HCT116 (cell line): ENCODE data around the gene PELI3.

Source experiments
- CEBPB ChIP-seq: IDR thresholded peaks from 2 replicates; pipeline ENCODE4 v1.6.1; 2012; ENCODE audit warnings: low read depth
- CTCF ChIP-seq, 3 experiments: fragments of 200-600 bp in 1 of 3; sonication (generic) in 1 of 3; IDR thresholded peaks in 2 of 3; conservative IDR thresholded peaks in 1 of 3; 2 replicates each; pipeline ENCODE4 v1.5.1; 2012 to 2017; ENCODE audit warnings: low read depth in 2 of 3, low read length in 2 of 3, antibody characterized with exemption in 1 of 3, borderline replicate concordance in 1 of 3, control low read depth in 1 of 3, mild to moderate bottlenecking in 1 of 3, mixed read lengths in 1 of 3, mixed run types in 1 of 3, moderate library complexity in 1 of 3; ENCODE audit not compliant: insufficient read depth in 1 of 3
- EZH2 ChIP-seq: fragments of 200-600 bp; sonication (generic); IDR thresholded peaks from 2 replicates; pipeline ENCODE4 v1.6.1; 2017; ENCODE audit warnings: antibody characterized with exemption, mixed run types
- EZH2phosphoT487 ChIP-seq: fragments of 200-600 bp; IDR thresholded peaks from 2 replicates; pipeline ENCODE4 v1.6.1; 2018; ENCODE audit warnings: antibody characterized with exemption, borderline replicate concordance
- JUND ChIP-seq: IDR thresholded peaks from 2 replicates; pipeline ENCODE4 v1.6.1; 2012
- MAX ChIP-seq: IDR thresholded peaks from 2 replicates; pipeline ENCODE4 v1.6.1; 2012
- POLR2A ChIP-seq: IDR thresholded peaks from 2 replicates; pipeline ENCODE4 v1.7.0; 2011; ENCODE audit warnings: borderline replicate concordance; ENCODE audit not compliant: insufficient read depth, insufficient read length; ENCODE audit errors: extremely low read depth
- POLR2AphosphoS5 ChIP-seq: IDR thresholded peaks from 2 replicates; pipeline ENCODE4 v1.6.1; 2011; ENCODE audit warnings: mild to moderate bottlenecking, low read depth, low read length, moderate library complexity
- RAD21 ChIP-seq: IDR thresholded peaks from 2 replicates; pipeline ENCODE4 v1.6.1; 2012; ENCODE audit warnings: low read depth, mild to moderate bottlenecking
- SIN3A ChIP-seq: IDR thresholded peaks from 2 replicates; pipeline ENCODE4 v1.6.1; 2012; ENCODE audit warnings: low read depth
- SP1 ChIP-seq: IDR thresholded peaks from 2 replicates; pipeline ENCODE4 v1.6.1; 2012; ENCODE audit warnings: low read depth
- ZFX ChIP-seq: fragments of 450-650 bp; IDR thresholded peaks from 2 replicates; pipeline ENCODE4 v1.6.1; 2017
- TF ChIP-seq, protein P1 (sequence below): IDR thresholded peaks from 2 replicates; pipeline ENCODE4 v1.6.1; 2012
- TF ChIP-seq, protein P2 (sequence below): IDR thresholded peaks from 2 replicates; pipeline ENCODE4 v1.6.1; 2012; ENCODE audit warnings: low read depth

DNA sequence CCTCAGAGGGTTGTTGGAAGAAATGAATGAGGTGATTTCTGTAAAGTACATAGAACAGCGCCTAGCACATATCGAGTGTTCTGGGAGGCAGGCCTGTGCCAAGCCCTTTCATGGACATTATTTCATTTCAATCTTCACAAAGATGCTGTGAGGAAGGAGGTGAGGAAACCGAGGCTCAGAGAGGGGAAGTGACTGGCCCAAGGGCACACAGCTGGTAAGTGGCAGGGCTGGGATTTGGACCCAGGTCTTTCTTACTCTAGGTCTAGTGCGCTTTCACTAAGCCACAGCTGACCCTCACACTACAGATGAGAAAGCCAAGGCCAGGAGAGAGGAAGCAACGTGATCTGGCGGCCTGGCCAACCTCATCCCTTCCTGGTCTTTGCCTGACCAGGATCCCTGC lies 2.0 kb downstream of the PELI3 start:
- TF ChIP-seq POLR2A, result no peak
- no peak for TF ChIP-seq CTCF (IDR thresholded peaks at IDR 0.05 in 2 of 3, conservative IDR thresholded peaks at IDR 0.05 in 1 of 3; ENCODE audit: borderline replicate concordance in 1 of 3, insufficient read depth in 1 of 3, low read depth in 2 of 3, low read length in 2 of 3)
- TF ChIP-seq POLR2AphosphoS5, result no peak
- TF ChIP-seq, protein P1, sequence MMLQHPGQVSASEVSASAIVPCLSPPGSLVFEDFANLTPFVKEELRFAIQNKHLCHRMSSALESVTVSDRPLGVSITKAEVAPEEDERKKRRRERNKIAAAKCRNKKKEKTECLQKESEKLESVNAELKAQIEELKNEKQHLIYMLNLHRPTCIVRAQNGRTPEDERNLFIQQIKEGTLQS, result no peak
- no peak for TF ChIP-seq SP1
- TF ChIP-seq EZH2phosphoT487, result no peak
- no peak for TF ChIP-seq RAD21
- no peak for TF ChIP-seq EZH2
- no peak for TF ChIP-seq CEBPB
- no peak for TF ChIP-seq SIN3A
- no peak for TF ChIP-seq ZFX
- no peak for TF ChIP-seq MAX
- no peak for TF ChIP-seq JUND
- TF ChIP-seq, protein P2, sequence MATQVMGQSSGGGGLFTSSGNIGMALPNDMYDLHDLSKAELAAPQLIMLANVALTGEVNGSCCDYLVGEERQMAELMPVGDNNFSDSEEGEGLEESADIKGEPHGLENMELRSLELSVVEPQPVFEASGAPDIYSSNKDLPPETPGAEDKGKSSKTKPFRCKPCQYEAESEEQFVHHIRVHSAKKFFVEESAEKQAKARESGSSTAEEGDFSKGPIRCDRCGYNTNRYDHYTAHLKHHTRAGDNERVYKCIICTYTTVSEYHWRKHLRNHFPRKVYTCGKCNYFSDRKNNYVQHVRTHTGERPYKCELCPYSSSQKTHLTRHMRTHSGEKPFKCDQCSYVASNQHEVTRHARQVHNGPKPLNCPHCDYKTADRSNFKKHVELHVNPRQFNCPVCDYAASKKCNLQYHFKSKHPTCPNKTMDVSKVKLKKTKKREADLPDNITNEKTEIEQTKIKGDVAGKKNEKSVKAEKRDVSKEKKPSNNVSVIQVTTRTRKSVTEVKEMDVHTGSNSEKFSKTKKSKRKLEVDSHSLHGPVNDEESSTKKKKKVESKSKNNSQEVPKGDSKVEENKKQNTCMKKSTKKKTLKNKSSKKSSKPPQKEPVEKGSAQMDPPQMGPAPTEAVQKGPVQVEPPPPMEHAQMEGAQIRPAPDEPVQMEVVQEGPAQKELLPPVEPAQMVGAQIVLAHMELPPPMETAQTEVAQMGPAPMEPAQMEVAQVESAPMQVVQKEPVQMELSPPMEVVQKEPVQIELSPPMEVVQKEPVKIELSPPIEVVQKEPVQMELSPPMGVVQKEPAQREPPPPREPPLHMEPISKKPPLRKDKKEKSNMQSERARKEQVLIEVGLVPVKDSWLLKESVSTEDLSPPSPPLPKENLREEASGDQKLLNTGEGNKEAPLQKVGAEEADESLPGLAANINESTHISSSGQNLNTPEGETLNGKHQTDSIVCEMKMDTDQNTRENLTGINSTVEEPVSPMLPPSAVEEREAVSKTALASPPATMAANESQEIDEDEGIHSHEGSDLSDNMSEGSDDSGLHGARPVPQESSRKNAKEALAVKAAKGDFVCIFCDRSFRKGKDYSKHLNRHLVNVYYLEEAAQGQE, result no peak
